ENCODE measurements around the gene CHST15. TPM values are rescaled to one million over a fixed set of nuclear protein-coding genes. Genes with fewer than 3 reads are reported as not detected.

Gene CHST15
- total RNA-seq, 3 donors from 2014 or later: 4.8 to 64.5 (median 10.8) TPM

GRCh38 chr10:124013916-124014315, 79.5 kb downstream of the CHST15 start:
- peak in 1 of 3 donors; percentile 8 for DNase-seq
- no peak for ATAC-seq

GRCh38 chr10:124012991-124013390, 80.4 kb downstream of the CHST15 start:
- Histone ChIP-seq H3K4me3 (no peak overlapping the region), H3K36me3 (ENCODE audit: low read depth) (no peaks in the 10 kb centered on the region), H3K9me3 (peaks cover 6% of the 10 kb centered on the region), H3K4me1 (ENCODE audit: low read depth) (no peaks in the 10 kb centered on the region)
- ATAC-seq (no peak), DNase-seq (peak in 1 of 3 donors; percentile 8)
- intact Hi-C loops (cut with DNase I, micrococcal nuclease): no loop called here
- TF ChIP-seq CTCF (IDR thresholded peaks at IDR 0.05): no peak

More at GRCh38 chr10:124013916-124014315, 79.5 kb downstream of the CHST15 start:
- H3K4me3 ChIP-seq: no peak overlapping the region
- intact Hi-C loops (cut with DNase I, micrococcal nuclease): no loop called here
- TF ChIP-seq CTCF (IDR thresholded peaks at IDR 0.05): no peak
- H3K4me1 ChIP-seq (ENCODE audit: low read depth): no peaks in the 10 kb centered on the region
- no peaks in the 10 kb centered on the region for H3K36me3 ChIP-seq (ENCODE audit: low read depth)
- peaks cover 6% of the 10 kb centered on the region for H3K9me3 ChIP-seq

GRCh38 chr10:124012583-124012982, 80.8 kb downstream of the CHST15 start:
- no peak for TF ChIP-seq CTCF (IDR thresholded peaks at IDR 0.05)
- Histone ChIP-seq H3K9me3 (peaks cover 6% of the 10 kb centered on the region), H3K36me3 (ENCODE audit: low read depth) (no peaks in the 10 kb centered on the region), H3K4me1 (ENCODE audit: low read depth) (no peaks in the 10 kb centered on the region), H3K4me3 (no peak overlapping the region)
- peak in 1 of 3 donors; percentile 2 for DNase-seq
- ATAC-seq: no peak
- intact Hi-C loops (cut with DNase I, micrococcal nuclease): no loop called here

GRCh38 chr10:124012066-124012465, 81.3 kb downstream of the CHST15 start:
- Histone ChIP-seq H3K4me1 (ENCODE audit: low read depth) (no peaks in the 10 kb centered on the region), H3K4me3 (no peak overlapping the region), H3K36me3 (ENCODE audit: low read depth) (no peaks in the 10 kb centered on the region), H3K9me3 (peaks cover 6% of the 10 kb centered on the region)
- no peak for ATAC-seq
- intact Hi-C loops (cut with DNase I, micrococcal nuclease): no loop called here
- TF ChIP-seq CTCF (IDR thresholded peaks at IDR 0.05): no peak
- peak in 1 of 3 donors; percentile 22 for DNase-seq

- TF ChIP-seq CTCF (IDR thresholded peaks at IDR 0.05): no peak
- DNase-seq (peak in 1 of 3 donors; percentile 43), ATAC-seq (no peak)
- Histone ChIP-seq H3K4me1 (ENCODE audit: low read depth) (no peaks in the 10 kb centered on the region), H3K36me3 (ENCODE audit: low read depth) (no peaks in the 10 kb centered on the region), H3K9me3 (peaks cover 6% of the 10 kb centered on the region), H3K4me3 (no peak overlapping the region)
- intact Hi-C loops (cut with DNase I, micrococcal nuclease): no loop called here
Observed at GRCh38 chr10:124011464-124011863, 81.9 kb downstream of the CHST15 start.
